ENCODE data around the gene ZFP36.
"Not testable (repeated sequence)": the region's sequence is repeated elsewhere in the genome, so short reads cannot be mapped to it uniquely, and the experiment has no call there.

The ZFP36 gene

GRCh38 chr19:39406656-39407409 lies at the start of gene ZFP36:
Gene ZFP36, plus strand, starts transcription at chr19:39406847. Its CDS starts 58 bp downstream, at chr19:39406905.
- DNase-seq (ENCODE audit: insufficient read length, low spot score) (no peak), FAIRE-seq (no peak)

- FAIRE-seq (no peak), DNase-seq (ENCODE audit: insufficient read length, low spot score) (no peak)
Observed at GRCh38 chr19:39359026-39359425, 47.6 kb upstream of the ZFP36 start.

GRCh38 chr19:39360599-39360998 lies 46.0 kb upstream of the ZFP36 start:
- no peak for DNase-seq (ENCODE audit: insufficient read length, low spot score)
- no peak for FAIRE-seq

GRCh38 chr19:39362682-39363657 lies 43.7 kb upstream of the ZFP36 start:
- DNase-seq (ENCODE audit: insufficient read length, low spot score), result peak; percentile 26
- FAIRE-seq, result no peak

- DNase-seq (ENCODE audit: insufficient read length, low spot score), result no peak
- FAIRE-seq, result no peak
Observed at GRCh38 chr19:39363901-39364457, 42.7 kb upstream of the ZFP36 start.

- FAIRE-seq (no peak), DNase-seq (ENCODE audit: insufficient read length, low spot score) (no peak)
Observed at GRCh38 chr19:39365531-39365930, 41.1 kb upstream of the ZFP36 start.

GRCh38 chr19:39369200-39369599 lies 37.4 kb upstream of the ZFP36 start:
- no peak for FAIRE-seq

GRCh38 chr19:39370735-39371134 lies 35.9 kb upstream of the ZFP36 start:
- FAIRE-seq, result no peak
- DNase-seq (ENCODE audit: insufficient read length, low spot score), result no peak

More at GRCh38 chr19:39369200-39369599, 37.4 kb upstream of the ZFP36 start:
- DNase-seq (ENCODE audit: insufficient read length, low spot score), result no peak

- FAIRE-seq, result no peak
Observed at GRCh38 chr19:39372047-39372802, 34.4 kb upstream of the ZFP36 start.

GRCh38 chr19:39372941-39373340 lies 33.7 kb upstream of the ZFP36 start:
- FAIRE-seq, result no peak
- no peak for DNase-seq (ENCODE audit: insufficient read length, low spot score)

More at GRCh38 chr19:39372047-39372802, 34.4 kb upstream of the ZFP36 start:
- DNase-seq (ENCODE audit: insufficient read length, low spot score), result peak; percentile 36

- no peak for FAIRE-seq
- DNase-seq (ENCODE audit: insufficient read length, low spot score), result no peak
Observed at GRCh38 chr19:39375929-39376328, 30.7 kb upstream of the ZFP36 start.

GRCh38 chr19:39377373-39378362 lies 29.0 kb upstream of the ZFP36 start:
- FAIRE-seq (no peak), DNase-seq (ENCODE audit: insufficient read length, low spot score) (no peak)

GRCh38 chr19:39379366-39379765 lies 27.3 kb upstream of the ZFP36 start:
- not testable (repeated sequence) for FAIRE-seq; DNase-seq (ENCODE audit: insufficient read length, low spot score)

GRCh38 chr19:39379865-39380396 lies 26.7 kb upstream of the ZFP36 start:
- DNase-seq (ENCODE audit: insufficient read length, low spot score) (no peak), FAIRE-seq (no peak)

- DNase-seq (ENCODE audit: insufficient read length, low spot score) (no peak), FAIRE-seq (no peak)
Observed at GRCh38 chr19:39380521-39381502, 25.8 kb upstream of the ZFP36 start.

- no peak for DNase-seq (ENCODE audit: insufficient read length, low spot score)
- FAIRE-seq, result no peak
Observed at GRCh38 chr19:39381910-39382611, 24.6 kb upstream of the ZFP36 start.
